Astrocyte (in vitro differentiated cells and primary cell): ENCODE measurements around the gene MTA3. TPM values are rescaled to one million over a fixed set of nuclear protein-coding genes. Genes with fewer than 3 reads are reported as not detected.

Source experiments
- DNase-seq: peaks from one replicate; pipeline ENCODE4 v3.0.0-alpha.2; 2010; ENCODE audit warnings: low read depth
- FAIRE-seq: peaks from 2 replicates; lab custom pipeline; 2011; peaks lifted over from hg19 to GRCh38; lab: Jason Lieb, UNC
- H2AFZ ChIP-seq: 2 replicates; pipeline ENCODE4 v1.6.0; 2012; ENCODE audit warnings: low read depth, low read length, inconsistent platforms
- H3K27ac ChIP-seq: 2 replicates; pipeline ENCODE4 v1.5.1; 2011; ENCODE audit warnings: low read depth, low read length, inconsistent platforms
- H3K27me3 ChIP-seq: 2 replicates; pipeline ENCODE4 v1.6.0; 2011; ENCODE audit warnings: low read length, inconsistent platforms; ENCODE audit not compliant: insufficient read depth
- H3K36me3 ChIP-seq: 2 replicates; pipeline ENCODE4 v1.5.1; 2011; ENCODE audit warnings: low read length, inconsistent platforms; ENCODE audit not compliant: insufficient read depth
- H3K4me1 ChIP-seq: 2 replicates; pipeline ENCODE4 v1.5.1; 2011; ENCODE audit warnings: low read length, inconsistent platforms; ENCODE audit not compliant: insufficient read depth
- H3K4me2 ChIP-seq: 2 replicates; pipeline ENCODE4 v1.6.0; 2012; ENCODE audit warnings: low read length, inconsistent platforms
- H3K4me3 ChIP-seq: 2 replicates; pipeline ENCODE4 v1.5.1; 2011; ENCODE audit warnings: low read depth, mild to moderate bottlenecking, low read length, inconsistent platforms; ENCODE audit not compliant: insufficient read depth
- H3K79me2 ChIP-seq: 2 replicates; pipeline ENCODE4 v1.6.0; 2012; ENCODE audit warnings: mild to moderate bottlenecking, low read length, inconsistent platforms; ENCODE audit not compliant: insufficient read depth
- H3K9ac ChIP-seq: 2 replicates; pipeline ENCODE4 v1.6.0; 2012; ENCODE audit warnings: mild to moderate bottlenecking, low read length, inconsistent platforms
- H3K9me3 ChIP-seq: 2 replicates; pipeline ENCODE4 v1.5.1; 2012; ENCODE audit warnings: low read depth, mild to moderate bottlenecking, low read length, inconsistent platforms; ENCODE audit not compliant: insufficient read depth
- H4K20me1 ChIP-seq: 2 replicates; pipeline ENCODE4 v1.6.0; 2012; ENCODE audit warnings: low read length, inconsistent platforms; ENCODE audit not compliant: insufficient read depth
- H3K27ac Mint-ChIP-seq: one replicate; pipeline ENCODE4 v1.8.0; 2021; ENCODE audit warnings: mild to moderate bottlenecking, mixed read lengths; ENCODE audit not compliant: unreplicated experiment
- H3K27me3 Mint-ChIP-seq: one replicate; pipeline ENCODE4 v1.8.0; 2021; ENCODE audit warnings: low read depth, mixed read lengths; ENCODE audit not compliant: unreplicated experiment
- H3K36me3 Mint-ChIP-seq: one replicate; pipeline ENCODE4 v1.8.0; 2021; ENCODE audit warnings: low read depth, mixed read lengths; ENCODE audit not compliant: unreplicated experiment
- H3K4me1 Mint-ChIP-seq: one replicate; pipeline ENCODE4 v1.8.0; 2021; ENCODE audit warnings: low read depth, mixed read lengths; ENCODE audit not compliant: unreplicated experiment
- H3K4me3 Mint-ChIP-seq: one replicate; pipeline ENCODE4 v1.8.0; 2021; ENCODE audit warnings: mild to moderate bottlenecking, moderate library complexity, mixed read lengths; ENCODE audit not compliant: unreplicated experiment
- H3K9me3 Mint-ChIP-seq: one replicate; pipeline ENCODE4 v1.8.0; 2021; ENCODE audit warnings: mild to moderate bottlenecking, mixed read lengths; ENCODE audit not compliant: unreplicated experiment
- CTCF ChIP-seq: IDR thresholded peaks from 2 replicates; pipeline ENCODE4 v1.5.1; 2011; ENCODE audit warnings: low read depth, mild to moderate bottlenecking, inconsistent platforms, low read length, moderate library complexity; ENCODE audit not compliant: insufficient read depth
- EZH2 ChIP-seq: IDR thresholded peaks from 2 replicates; pipeline ENCODE4 v1.6.1; 2012; ENCODE audit warnings: mild to moderate bottlenecking, low read length, inconsistent platforms; ENCODE audit not compliant: insufficient read depth
- total RNA-seq: library from RNA; stranded (reverse); gene quantifications from 2 replicates; pipeline ENCODE4 v1.2.1, GENCODE V29; 2021

Gene MTA3
- total RNA-seq, 1 donor from 2014 or later: 69.4 TPM

GRCh38 chr2:42566837-42567321, 1.6 kb upstream of the MTA3 start:
- no peak for FAIRE-seq
- Histone ChIP-seq H3K27me3 (no peaks in the 10 kb centered on the region), H3K4me3 (no peak overlapping the region), H4K20me1 (peaks cover 7% of the 10 kb centered on the region), H3K79me2 (peaks cover 14% of the 10 kb centered on the region), H3K4me1 (peaks cover 12% of the 10 kb centered on the region), H3K27ac (no peak overlapping the region), H3K4me2 (peak overlapping the region; percentile 1), H3K36me3 (no peaks in the 10 kb centered on the region), H2AFZ (no peak overlapping the region), H3K9me3 (no peaks in the 10 kb centered on the region), H3K9ac (no peak overlapping the region)
- peaks cover 1% of the 10 kb centered on the region for H3K36me3 Mint-ChIP-seq
- H3K4me1 Mint-ChIP-seq: peaks cover 20% of the 10 kb centered on the region
- TF ChIP-seq CTCF: no peak
- no peak for TF ChIP-seq EZH2
- no peaks in the 10 kb centered on the region for H3K27me3 Mint-ChIP-seq
- peak; percentile 18 for DNase-seq
- H3K27ac Mint-ChIP-seq: peak overlapping the region; percentile 1
- no peaks in the 10 kb centered on the region for H3K9me3 Mint-ChIP-seq
- no peak overlapping the region for H3K4me3 Mint-ChIP-seq

GRCh38 chr2:42567364-42567763, 1.1 kb upstream of the MTA3 start:
- FAIRE-seq: no peak
- H3K4me3 Mint-ChIP-seq: peak overlapping the region; percentile 77

More at GRCh38 chr2:42567364-42567763, 1.1 kb upstream of the MTA3 start:
- Histone ChIP-seq H3K9me3 (no peaks in the 10 kb centered on the region), H3K9ac (peak overlapping the region; percentile 48), H3K4me3 (no peak overlapping the region), H3K27ac (no peak overlapping the region), H3K4me2 (peak overlapping the region; percentile 65), H2AFZ (peak overlapping the region; percentile 78), H3K27me3 (no peaks in the 10 kb centered on the region), H3K79me2 (peaks cover 14% of the 10 kb centered on the region), H4K20me1 (peaks cover 7% of the 10 kb centered on the region), H3K4me1 (peaks cover 12% of the 10 kb centered on the region), H3K36me3 (no peaks in the 10 kb centered on the region)
- peak overlapping the region; percentile 59 for H3K27ac Mint-ChIP-seq
- peaks cover 1% of the 10 kb centered on the region for H3K36me3 Mint-ChIP-seq
- peaks cover 18% of the 10 kb centered on the region for H3K4me1 Mint-ChIP-seq
- TF ChIP-seq EZH2: no peak
- no peak for TF ChIP-seq CTCF
- DNase-seq: peak; percentile 71
- no peaks in the 10 kb centered on the region for H3K27me3 Mint-ChIP-seq
- no peaks in the 10 kb centered on the region for H3K9me3 Mint-ChIP-seq
